ENCODE measurements around the gene MEF2C. TPM values are rescaled to one million over a fixed set of nuclear protein-coding genes. Genes with fewer than 3 reads are reported as not detected.
"Not testable (repeated sequence)": the region's sequence is repeated elsewhere in the genome, so short reads cannot be mapped to it uniquely, and the experiment has no call there.

The MEF2C gene
- polyA plus RNA-seq, 4 donors: 0.89 to 11.5 (median 5.9) TPM

DNA sequence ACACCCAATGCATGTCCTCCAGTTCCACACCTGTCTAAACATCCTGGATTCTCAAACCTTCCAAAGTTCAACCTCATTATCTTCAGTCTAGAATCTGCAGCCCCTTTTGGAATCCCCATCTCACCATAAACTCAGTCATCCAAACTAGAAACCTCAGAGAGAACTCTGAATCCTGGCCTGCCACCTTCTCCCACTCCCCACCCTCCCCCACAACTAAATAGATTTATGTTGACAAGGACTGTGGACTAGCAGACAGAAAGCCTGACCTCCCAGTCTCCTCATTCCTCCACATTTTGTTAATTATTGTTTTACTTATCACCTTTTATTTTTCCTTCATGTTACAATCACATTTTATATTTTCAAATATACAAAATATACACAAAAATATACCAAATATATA lies 76.6 kb downstream of the MEF2C start:
- Histone ChIP-seq H3K36me3 (ENCODE audit: control insufficient read depth in 3 of 3, insufficient read depth in 2 of 3, low read depth in 1 of 3, low read length in 3 of 3) (no peaks in the 10 kb centered on the region), H3K4me1 (ENCODE audit: control insufficient read depth in 3 of 3, insufficient read depth in 2 of 3, low read depth in 1 of 3, low read length in 2 of 3) (no peaks in the 10 kb centered on the region), H3K27ac (ENCODE audit: low read depth in 1 of 3, low read length in 2 of 3) (no peak overlapping the region), H3K27me3 (ENCODE audit: control insufficient read depth in 3 of 3, insufficient read depth in 3 of 3, low read length in 3 of 3) (no peaks in the 10 kb centered on the region), H3K9me3 (ENCODE audit: control insufficient read depth in 2 of 2, insufficient read depth in 1 of 2, low read depth in 1 of 2, low read length in 1 of 2) (no peaks in the 10 kb centered on the region), H3K4me3 (ENCODE audit: low read depth in 1 of 3, low read length in 3 of 3) (no peak overlapping the region)
- DNase-seq: no peak
- no peak for FAIRE-seq

DNA sequence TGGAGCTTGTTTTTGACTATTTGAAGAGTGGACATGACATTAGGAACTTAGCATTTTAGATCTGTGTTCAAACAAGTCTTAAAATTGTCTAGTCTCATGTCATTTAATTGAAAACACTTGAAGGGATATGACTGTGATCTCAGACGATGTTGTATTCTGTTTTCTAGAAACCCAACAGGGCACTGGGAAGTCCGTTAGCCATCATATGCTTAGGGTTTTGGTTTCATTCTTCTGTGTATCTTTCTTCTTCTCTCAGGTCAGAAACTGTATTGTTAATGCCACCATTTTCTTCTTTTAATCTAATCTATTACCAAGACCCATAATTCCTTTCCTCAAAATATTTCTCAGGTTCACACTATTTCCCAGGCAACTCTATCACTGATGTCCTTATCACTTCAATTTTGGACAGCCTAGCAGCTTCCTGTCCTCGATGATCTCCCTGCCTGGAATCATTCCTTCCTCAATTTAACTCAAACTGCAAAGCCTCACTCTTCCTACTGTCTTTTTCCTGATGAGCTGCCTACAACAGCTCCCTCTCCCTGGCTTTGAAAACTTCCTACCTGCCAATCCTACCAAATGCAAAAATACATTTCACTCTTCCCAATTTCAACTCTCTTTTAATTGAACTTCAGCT lies 77.7 kb downstream of the MEF2C start:
- no peaks in the 10 kb centered on the region for H3K27me3 ChIP-seq (ENCODE audit: control insufficient read depth in 3 of 3, insufficient read depth in 3 of 3, low read length in 3 of 3)
- no peak for DNase-seq
- 52 to 59% (median 53%) methylated on average over 3 of the region's 3 CpGs for WGBS, 3 donors
- H3K36me3 ChIP-seq (ENCODE audit: control insufficient read depth in 3 of 3, insufficient read depth in 2 of 3, low read depth in 1 of 3, low read length in 3 of 3): no peaks in the 10 kb centered on the region
- FAIRE-seq: no peak
- H3K27ac ChIP-seq (ENCODE audit: low read depth in 1 of 3, low read length in 2 of 3): no peak overlapping the region
- H3K4me3 ChIP-seq (ENCODE audit: low read depth in 1 of 3, low read length in 3 of 3): no peak overlapping the region
- no peaks in the 10 kb centered on the region for H3K4me1 ChIP-seq (ENCODE audit: control insufficient read depth in 3 of 3, insufficient read depth in 2 of 3, low read depth in 1 of 3, low read length in 2 of 3)
- no peaks in the 10 kb centered on the region for H3K9me3 ChIP-seq (ENCODE audit: control insufficient read depth in 2 of 2, insufficient read depth in 1 of 2, low read depth in 1 of 2, low read length in 1 of 2)

DNA sequence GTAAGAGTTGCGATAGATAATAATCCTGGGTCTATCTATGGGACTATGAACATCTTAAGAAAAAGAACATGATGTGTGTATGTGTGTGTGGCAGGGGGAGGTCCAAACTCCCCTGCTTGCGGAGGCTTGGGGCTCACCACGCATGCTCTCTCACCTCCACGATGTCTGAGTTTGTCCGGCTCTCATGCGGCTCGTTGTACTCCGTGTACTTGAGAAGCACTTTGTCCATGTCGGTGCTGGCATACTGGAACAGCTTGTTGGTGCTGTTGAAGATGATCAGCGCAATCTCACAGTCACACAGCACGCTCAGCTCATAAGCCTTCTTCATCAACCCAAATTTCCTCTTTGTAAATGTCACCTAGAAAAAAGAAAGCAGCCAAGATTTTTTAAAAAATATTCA lies 78.5 kb downstream of the MEF2C start:
- Histone ChIP-seq H3K27me3 (ENCODE audit: control insufficient read depth in 3 of 3, insufficient read depth in 3 of 3, low read length in 3 of 3) (no peaks in the 10 kb centered on the region), H3K4me3 (ENCODE audit: low read depth in 1 of 3, low read length in 3 of 3) (no peak overlapping the region), H3K9me3 (ENCODE audit: control insufficient read depth in 2 of 2, insufficient read depth in 1 of 2, low read depth in 1 of 2, low read length in 1 of 2) (no peaks in the 10 kb centered on the region), H3K4me1 (ENCODE audit: control insufficient read depth in 3 of 3, insufficient read depth in 2 of 3, low read depth in 1 of 3, low read length in 2 of 3) (no peaks in the 10 kb centered on the region), H3K36me3 (ENCODE audit: control insufficient read depth in 3 of 3, insufficient read depth in 2 of 3, low read depth in 1 of 3, low read length in 3 of 3) (no peaks in the 10 kb centered on the region), H3K27ac (ENCODE audit: low read depth in 1 of 3, low read length in 2 of 3) (no peak overlapping the region)
- DNase-seq (no peak), FAIRE-seq (no peak)
- 94 to 97% (median 94%) methylated on average over 11 of the region's 11 CpGs for WGBS, 3 donors

DNA sequence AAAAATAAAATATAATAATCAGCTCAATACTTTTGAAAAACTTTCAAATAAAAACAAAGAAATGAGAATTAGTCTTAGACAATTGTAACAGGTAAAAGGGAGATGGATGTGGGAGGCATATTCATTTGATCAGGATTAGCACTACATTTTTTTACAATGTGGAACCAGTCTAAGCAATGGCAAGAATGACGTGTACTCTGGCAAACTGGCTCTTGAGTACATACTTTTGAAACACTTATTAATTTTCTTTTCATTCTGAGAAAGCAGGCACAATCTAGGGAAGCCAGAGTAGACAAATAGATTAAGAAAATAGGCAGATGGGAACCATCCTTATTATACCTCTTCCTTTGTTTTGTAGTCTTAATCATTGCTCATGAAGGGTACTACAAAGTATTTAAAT lies 79.7 kb downstream of the MEF2C start:
- DNase-seq (no peak), FAIRE-seq (no peak)
- Histone ChIP-seq H3K27ac (ENCODE audit: low read depth in 1 of 3, low read length in 2 of 3) (no peak overlapping the region), H3K4me1 (ENCODE audit: control insufficient read depth in 3 of 3, insufficient read depth in 2 of 3, low read depth in 1 of 3, low read length in 2 of 3) (no peaks in the 10 kb centered on the region), H3K4me3 (ENCODE audit: low read depth in 1 of 3, low read length in 3 of 3) (no peak overlapping the region), H3K36me3 (ENCODE audit: control insufficient read depth in 3 of 3, insufficient read depth in 2 of 3, low read depth in 1 of 3, low read length in 3 of 3) (no peaks in the 10 kb centered on the region), H3K27me3 (ENCODE audit: control insufficient read depth in 3 of 3, insufficient read depth in 3 of 3, low read length in 3 of 3) (no peaks in the 10 kb centered on the region), H3K9me3 (ENCODE audit: control insufficient read depth in 2 of 2, insufficient read depth in 1 of 2, low read depth in 1 of 2, low read length in 1 of 2) (no peaks in the 10 kb centered on the region)
- 43 to 76% (median 67%) methylated on average over 1 of the region's 1 CpG for WGBS, 3 donors

DNA sequence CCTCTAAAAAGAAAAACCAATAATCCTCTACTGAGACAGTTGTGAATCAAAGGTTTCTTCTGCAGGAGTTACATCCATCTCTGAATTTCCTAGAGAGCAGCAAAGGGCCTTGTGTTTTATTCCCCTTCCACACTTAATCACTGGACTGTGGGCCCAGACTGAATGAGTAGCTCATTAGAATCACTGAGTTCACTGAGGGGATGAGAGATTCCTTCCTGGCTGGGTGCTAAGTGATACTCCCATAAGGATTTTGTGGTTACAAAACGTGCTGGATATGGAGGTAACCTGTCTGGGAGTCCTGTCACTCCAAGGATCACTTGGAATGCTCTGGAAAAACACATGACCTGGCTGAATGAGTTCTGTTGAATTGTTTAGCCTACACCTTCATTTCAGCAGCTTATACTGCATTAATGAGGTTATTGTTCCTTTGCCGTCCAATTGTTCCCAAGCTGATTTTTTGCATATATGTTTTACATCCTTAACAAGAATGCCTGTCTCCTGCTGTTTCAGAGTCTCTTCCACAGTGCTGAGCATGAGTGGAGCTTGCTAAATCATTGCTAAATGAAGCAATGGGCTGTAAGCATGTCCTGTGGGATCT lies 82.9 kb downstream of the MEF2C start:
- FAIRE-seq (no peak), DNase-seq (no peak)
- no peak overlapping the region for H3K4me3 ChIP-seq (ENCODE audit: low read depth in 1 of 3, low read length in 3 of 3)
- no peaks in the 10 kb centered on the region for H3K27me3 ChIP-seq (ENCODE audit: control insufficient read depth in 3 of 3, insufficient read depth in 3 of 3, low read length in 3 of 3)
- no peaks in the 10 kb centered on the region for H3K9me3 ChIP-seq (ENCODE audit: control insufficient read depth in 2 of 2, insufficient read depth in 1 of 2, low read depth in 1 of 2, low read length in 1 of 2)
- no peak overlapping the region for H3K27ac ChIP-seq (ENCODE audit: low read depth in 1 of 3, low read length in 2 of 3)
- H3K36me3 ChIP-seq (ENCODE audit: control insufficient read depth in 3 of 3, insufficient read depth in 2 of 3, low read depth in 1 of 3, low read length in 3 of 3): no peaks in the 10 kb centered on the region
- H3K4me1 ChIP-seq (ENCODE audit: control insufficient read depth in 3 of 3, insufficient read depth in 2 of 3, low read depth in 1 of 3, low read length in 2 of 3): no peaks in the 10 kb centered on the region
- 54 to 71% (median 55%) methylated on average over 2 of the region's 2 CpGs for WGBS, 3 donors

DNA sequence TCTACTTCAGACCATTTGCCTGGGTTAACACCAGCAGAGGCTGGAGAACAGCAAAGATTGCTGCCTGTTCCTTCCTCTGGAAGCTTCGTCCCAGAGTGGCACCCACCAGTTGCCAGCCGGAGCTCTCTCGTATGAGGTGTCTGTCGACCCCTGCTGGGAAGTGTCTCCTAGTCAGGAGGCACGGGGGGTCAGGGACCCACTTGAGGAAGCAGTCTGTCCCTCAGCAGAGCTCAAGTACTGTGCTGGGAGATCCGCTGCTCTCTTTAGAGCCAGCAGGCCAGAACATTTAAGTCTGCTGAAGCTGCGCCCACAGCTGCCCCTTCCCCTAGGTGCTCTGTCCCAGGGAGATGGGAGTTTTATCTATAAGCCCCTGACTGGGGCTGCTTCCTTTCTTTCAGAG lies 84.1 kb downstream of the MEF2C start:
- H3K4me3 ChIP-seq (ENCODE audit: low read depth in 1 of 3, low read length in 3 of 3); DNase-seq; H3K27ac ChIP-seq (ENCODE audit: low read depth in 1 of 3, low read length in 2 of 3); H3K36me3 ChIP-seq (ENCODE audit: control insufficient read depth in 3 of 3, insufficient read depth in 2 of 3, low read depth in 1 of 3, low read length in 3 of 3); FAIRE-seq; H3K27me3 ChIP-seq (ENCODE audit: control insufficient read depth in 3 of 3, insufficient read depth in 3 of 3, low read length in 3 of 3); H3K9me3 ChIP-seq (ENCODE audit: control insufficient read depth in 2 of 2, insufficient read depth in 1 of 2, low read depth in 1 of 2, low read length in 1 of 2); H3K4me1 ChIP-seq (ENCODE audit: control insufficient read depth in 3 of 3, insufficient read depth in 2 of 3, low read depth in 1 of 3, low read length in 2 of 3): not testable (repeated sequence)
- 81 to 93% (median 93%) methylated on average over 7 of the region's 7 CpGs for WGBS, 3 donors

DNA sequence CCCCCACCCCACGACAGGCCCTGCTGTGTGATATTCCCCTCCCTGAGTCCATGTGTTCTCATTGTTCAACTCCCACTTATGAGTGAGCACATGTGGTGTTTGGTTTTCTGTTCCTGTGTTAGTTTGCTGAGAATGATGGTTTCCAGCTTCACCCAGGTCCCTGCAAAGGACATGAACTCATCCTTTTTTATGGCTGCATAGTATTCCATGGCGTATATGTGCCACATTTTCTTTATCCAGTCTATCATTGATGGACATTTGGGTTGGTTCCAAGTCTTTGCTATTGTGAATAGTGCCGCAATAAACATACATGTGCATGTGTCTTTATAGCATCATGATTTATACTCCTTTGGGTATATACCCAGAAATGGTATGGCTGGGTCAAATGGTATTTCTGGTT lies 89.2 kb downstream of the MEF2C start:
- not testable (repeated sequence) for H3K4me3 ChIP-seq (ENCODE audit: low read depth in 1 of 3, low read length in 3 of 3); H3K27me3 ChIP-seq (ENCODE audit: control insufficient read depth in 3 of 3, insufficient read depth in 3 of 3, low read length in 3 of 3); H3K9me3 ChIP-seq (ENCODE audit: control insufficient read depth in 2 of 2, insufficient read depth in 1 of 2, low read depth in 1 of 2, low read length in 1 of 2); H3K27ac ChIP-seq (ENCODE audit: low read depth in 1 of 3, low read length in 2 of 3); H3K4me1 ChIP-seq (ENCODE audit: control insufficient read depth in 3 of 3, insufficient read depth in 2 of 3, low read depth in 1 of 3, low read length in 2 of 3); DNase-seq; FAIRE-seq; H3K36me3 ChIP-seq (ENCODE audit: control insufficient read depth in 3 of 3, insufficient read depth in 2 of 3, low read depth in 1 of 3, low read length in 3 of 3)
- WGBS, 3 donors: 72 to 89% (median 82%) methylated on average over 1 to 3 of the region's 3 CpGs

DNA sequence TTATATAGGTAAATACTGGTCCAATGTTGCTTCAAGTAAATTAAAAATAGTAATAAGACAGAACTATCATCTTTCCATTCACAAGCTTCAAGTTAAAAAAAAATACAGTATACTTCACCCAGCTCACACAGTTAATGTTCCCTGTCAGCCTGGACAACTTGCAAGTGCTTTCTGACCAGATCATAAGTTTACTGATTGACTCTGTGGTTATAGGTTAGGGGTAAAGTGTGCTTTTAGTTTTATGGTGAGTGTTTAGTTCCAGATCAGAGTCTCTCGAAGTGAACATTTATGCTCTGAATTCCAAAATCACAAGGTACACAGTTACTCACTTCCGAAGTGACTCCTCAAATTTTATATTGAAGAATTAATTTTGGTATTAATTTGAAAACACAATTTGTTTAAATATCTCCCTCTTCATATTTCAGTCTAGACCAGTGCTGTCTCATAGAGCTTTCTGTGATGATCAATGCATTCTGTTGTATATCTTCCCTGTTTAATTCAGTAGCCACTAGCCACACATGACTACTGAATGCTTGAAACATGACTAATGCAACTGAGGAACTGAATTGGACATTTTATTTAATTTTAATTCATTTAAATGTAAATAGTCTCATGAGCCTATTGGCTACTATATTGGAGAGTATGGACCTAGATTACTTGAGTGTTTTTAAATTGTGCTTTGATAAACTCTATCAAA lies 90.7 kb downstream of the MEF2C start:
- DNase-seq (no peak), FAIRE-seq (no peak)
- H3K4me1 ChIP-seq (ENCODE audit: control insufficient read depth in 3 of 3, insufficient read depth in 2 of 3, low read depth in 1 of 3, low read length in 2 of 3): no peaks in the 10 kb centered on the region
- no peak overlapping the region for H3K4me3 ChIP-seq (ENCODE audit: low read depth in 1 of 3, low read length in 3 of 3)
- no peaks in the 10 kb centered on the region for H3K9me3 ChIP-seq (ENCODE audit: control insufficient read depth in 2 of 2, insufficient read depth in 1 of 2, low read depth in 1 of 2, low read length in 1 of 2)
- H3K27ac ChIP-seq (ENCODE audit: low read depth in 1 of 3, low read length in 2 of 3): no peak overlapping the region
- 78 to 83% (median 81%) methylated on average over 2 of the region's 2 CpGs for WGBS, 3 donors
- H3K36me3 ChIP-seq (ENCODE audit: control insufficient read depth in 3 of 3, insufficient read depth in 2 of 3, low read depth in 1 of 3, low read length in 3 of 3): no peaks in the 10 kb centered on the region
- no peaks in the 10 kb centered on the region for H3K27me3 ChIP-seq (ENCODE audit: control insufficient read depth in 3 of 3, insufficient read depth in 3 of 3, low read length in 3 of 3)
